H9 (cell line): Measurements from ENCODE around the gene MYL11. TPM values are rescaled to one million over a fixed set of nuclear protein-coding genes. Genes with fewer than 3 reads are reported as not detected.
"Not testable (repeated sequence)": the region's sequence is repeated elsewhere in the genome, so short reads cannot be mapped to it uniquely, and the experiment has no call there.

ENCODE experiments used
- DNase-seq: peaks from one replicate; pipeline ENCODE4 v3.0.0-alpha.2; 2017
- H2AFZ ChIP-seq: one replicate; pipeline ENCODE4 v1.6.1; 2013; ENCODE audit warnings: mild to moderate bottlenecking, low read length, control low read depth, moderate library complexity
- H2AK5ac ChIP-seq: 2 replicates; pipeline ENCODE4 v1.6.1; 2013; ENCODE audit warnings: low read length, control low read depth, mixed read lengths; ENCODE audit not compliant: insufficient read length
- H2BK120ac ChIP-seq: one replicate; pipeline ENCODE4 v1.6.1; 2013; ENCODE audit warnings: low read depth, mild to moderate bottlenecking, low read length, control low read depth, inconsistent platforms; ENCODE audit not compliant: poor library complexity, severe bottlenecking
- H2BK12ac ChIP-seq: 2 replicates; pipeline ENCODE4 v1.6.1; 2013; ENCODE audit warnings: low read length, control low read depth, mixed read lengths, low read depth; ENCODE audit not compliant: insufficient read length
- H2BK15ac ChIP-seq: 2 replicates; pipeline ENCODE4 v1.6.1; 2013; ENCODE audit warnings: low read depth, low read length, control low read depth
- H2BK20ac ChIP-seq: one replicate; pipeline ENCODE4 v1.6.1; 2013; ENCODE audit warnings: low read depth, mild to moderate bottlenecking, low read length, control low read depth, inconsistent platforms; ENCODE audit not compliant: poor library complexity, severe bottlenecking
- H2BK5ac ChIP-seq: 2 replicates; pipeline ENCODE4 v1.6.1; 2013; ENCODE audit warnings: low read length, control low read depth, mixed read lengths; ENCODE audit not compliant: insufficient read length
- H3K14ac ChIP-seq: 2 replicates; pipeline ENCODE4 v1.6.1; 2013; ENCODE audit warnings: low read length, control low read depth; ENCODE audit not compliant: insufficient read depth
- H3K18ac ChIP-seq: 2 replicates; pipeline ENCODE4 v1.6.1; 2013; ENCODE audit warnings: low read depth, mild to moderate bottlenecking, mixed read lengths, low read length, control low read depth; ENCODE audit not compliant: insufficient read length
- H3K23ac ChIP-seq: 2 replicates; pipeline ENCODE4 v1.6.1; 2013; ENCODE audit warnings: low read length, control low read depth, mixed read lengths, low read depth; ENCODE audit not compliant: insufficient read length
- H3K23me2 ChIP-seq: 2 replicates; pipeline ENCODE4 v1.6.1; 2013; ENCODE audit warnings: low read depth, mild to moderate bottlenecking, mixed read lengths, low read length, control low read depth; ENCODE audit not compliant: insufficient read length, poor library complexity, severe bottlenecking
- H3K27ac ChIP-seq: 2 replicates; pipeline ENCODE4 v1.5.1; 2013; ENCODE audit warnings: low read length, control low read depth, mixed read lengths, low read depth; ENCODE audit not compliant: insufficient read length
- H3K27me3 ChIP-seq: 2 replicates; pipeline ENCODE4 v1.6.1; 2013; ENCODE audit warnings: low read length, control low read depth, inconsistent platforms; ENCODE audit not compliant: insufficient read depth
- H3K4ac ChIP-seq: 2 replicates; pipeline ENCODE4 v1.6.1; 2013; ENCODE audit warnings: low read depth, mild to moderate bottlenecking, control low read depth, inconsistent platforms, low read length, moderate library complexity
- H3K4me1 ChIP-seq: 2 replicates; pipeline ENCODE4 v1.6.1; 2013; ENCODE audit warnings: low read length, control low read depth, inconsistent platforms; ENCODE audit not compliant: insufficient read depth
- H3K4me2 ChIP-seq: 2 replicates; pipeline ENCODE4 v1.6.1; 2013; ENCODE audit warnings: low read length, control low read depth, mixed read lengths; ENCODE audit not compliant: insufficient read length, insufficient read depth
- H3K56ac ChIP-seq: 2 replicates; pipeline ENCODE4 v1.6.1; 2013; ENCODE audit warnings: low read depth, mild to moderate bottlenecking, mixed read lengths, low read length, control low read depth; ENCODE audit not compliant: insufficient read length
- H3K79me1 ChIP-seq: 2 replicates; pipeline ENCODE4 v1.6.1; 2013; ENCODE audit warnings: low read depth, mild to moderate bottlenecking, moderate library complexity, low read length, control low read depth, inconsistent platforms; ENCODE audit not compliant: insufficient read depth, poor library complexity, severe bottlenecking
- H3K79me2 ChIP-seq: 2 replicates; pipeline ENCODE4 v1.6.1; 2013; ENCODE audit warnings: low read length, control low read depth, inconsistent platforms; ENCODE audit not compliant: insufficient read depth
- H3K9ac ChIP-seq: 2 replicates; pipeline ENCODE4 v1.6.1; 2013; ENCODE audit warnings: low read length, control low read depth, mixed read lengths; ENCODE audit not compliant: insufficient read length; ENCODE audit errors: extremely low read depth
- H3K9me3 ChIP-seq: one replicate; pipeline ENCODE4 v1.6.1; 2013; ENCODE audit warnings: low read depth, low read length, inconsistent platforms; ENCODE audit not compliant: control insufficient read depth
- H3T11ph ChIP-seq: one replicate; pipeline ENCODE4 v1.6.1; 2013; ENCODE audit warnings: mild to moderate bottlenecking, low read length, control low read depth, inconsistent platforms
- H4K20me1 ChIP-seq: one replicate; pipeline ENCODE4 v1.6.1; 2013; ENCODE audit not compliant: control insufficient read depth, insufficient read length, insufficient read depth
- H4K5ac ChIP-seq: 2 replicates; pipeline ENCODE4 v1.6.1; 2013; ENCODE audit warnings: low read depth, mild to moderate bottlenecking, mixed read lengths, low read length, control low read depth; ENCODE audit not compliant: insufficient read length
- H4K8ac ChIP-seq: replicated peaks from 2 replicates; pipeline ENCODE4 v1.6.1; 2013; ENCODE audit warnings: low read length, control low read depth, mixed read lengths, low read depth; ENCODE audit not compliant: insufficient read length
- H4K91ac ChIP-seq: 2 replicates; pipeline ENCODE4 v1.6.1; 2013; ENCODE audit warnings: low read depth, mild to moderate bottlenecking, moderate library complexity, mixed read lengths, low read length, control low read depth; ENCODE audit not compliant: insufficient read length
- H3K27ac Mint-ChIP-seq, 3 experiments: 2 replicates in 2 of 3; 3 replicates in 1 of 3; pipeline ENCODE4 v1.8.0; 2020 to 2021; ENCODE audit warnings: mixed read lengths in 3 of 3, mild to moderate bottlenecking in 1 of 3, moderate library complexity in 1 of 3
- H3K27me3 Mint-ChIP-seq: 2 replicates; pipeline ENCODE4 v1.8.0; 2021; ENCODE audit warnings: low read depth, mild to moderate bottlenecking, moderate library complexity, mixed read lengths
- H3K36me3 Mint-ChIP-seq, 3 experiments: 2 replicates in 2 of 3; 3 replicates in 1 of 3; pipeline ENCODE4 v1.8.0; 2020 to 2021; ENCODE audit warnings: low read depth in 3 of 3, mixed read lengths in 3 of 3; ENCODE audit not compliant: insufficient read depth in 1 of 3
- H3K4me1 Mint-ChIP-seq, 2 experiments: 2 replicates each; pipeline ENCODE4 v1.8.0; 2020; ENCODE audit warnings: mixed read lengths in 2 of 2
- H3K4me3 Mint-ChIP-seq, 2 experiments: 2 replicates in 1 of 2; 3 replicates in 1 of 2; pipeline ENCODE4 v1.8.0; 2020 to 2021; ENCODE audit warnings: mild to moderate bottlenecking in 2 of 2, mixed read lengths in 2 of 2, moderate library complexity in 1 of 2
- H3K9me3 Mint-ChIP-seq, 2 experiments: 2 replicates in 1 of 2; 3 replicates in 1 of 2; pipeline ENCODE4 v1.8.0; 2020; ENCODE audit warnings: mild to moderate bottlenecking in 2 of 2, mixed read lengths in 2 of 2, moderate library complexity in 1 of 2
- CTCF ChIP-seq: fragments of 200-600 bp; sonication (generic); conservative IDR thresholded peaks from 3 replicates; pipeline ENCODE4 v1.8.0; 2021; ENCODE audit warnings: antibody characterized with exemption, mild to moderate bottlenecking
- WGBS: extraction: QIAGEN DNeasy Blood & Tissue Kit; methylation state at CpG from one replicate; pipeline ENCODE4 v1.1.7; 2013; ENCODE audit warnings: missing lambda C conversion rate, low lambda C conversion rate, mixed read lengths; ENCODE audit not compliant: insufficient read length; ENCODE audit errors: extremely low coverage; 5-methylcytosine and 5-hydroxymethylcytosine counted together
- long read RNA-seq: library from polyadenylated mRNA; unstranded; transcript quantifications from one replicate; pipeline ENCODE4 v2.0.0, GENCODE V29; 2020
- total RNA-seq: library from RNA; stranded (reverse); gene quantifications from 2 replicates; pipeline ENCODE4 v1.2.1, GENCODE V29; 2021

The MYL11 gene
- total RNA-seq: 0.70 and 1.4 TPM in 2 replicates
- long read RNA-seq: 0 reads

DNA sequence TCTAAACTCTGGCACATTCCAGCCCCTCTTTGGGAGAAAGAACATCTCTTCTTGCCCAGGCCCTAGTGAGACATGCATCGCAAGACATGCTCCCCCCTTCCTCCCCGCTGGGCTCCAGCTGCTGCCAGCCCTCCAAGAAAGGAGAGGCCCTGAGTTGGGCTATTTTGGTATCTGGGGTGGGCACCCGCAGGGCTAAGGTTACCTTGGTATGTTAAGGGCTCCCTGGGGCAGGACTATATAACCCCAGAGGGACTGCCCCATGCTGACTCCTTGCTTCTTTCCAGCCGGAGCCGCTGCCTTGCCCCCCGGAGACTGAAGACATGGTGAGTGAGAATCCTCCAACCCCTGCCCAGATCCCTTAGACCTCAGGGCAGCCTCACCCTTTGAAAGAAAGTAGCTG, at the start of gene MYL11:
Gene MYL11 (plus strand): TSS at position 265 of the 400 bp plus-strand sequence. CDS start 56 bp downstream, at position 321.
- Histone ChIP-seq H3K23me2 (peaks cover 14% of the 10 kb centered on the region), H3K56ac (no peak within 1 kb of the TSS), H4K20me1 (no peaks in the 10 kb centered on the region), H2BK120ac (no peak within 1 kb of the TSS), H2BK12ac (no peak within 1 kb of the TSS), H2AFZ (no peak within 1 kb of the TSS), H3K23ac (no peak within 1 kb of the TSS), H3K79me2 (no peaks in the 10 kb centered on the region; the same call in none of the 2 replicates), H3K4ac (no peak within 1 kb of the TSS), H3K9ac (no peak within 1 kb of the TSS), H2BK20ac (peak within 1 kb of the TSS; percentile 0), H3K79me1 (no peaks in the 10 kb centered on the region), H4K5ac (no peak within 1 kb of the TSS), H3K4me1 (no peaks in the 10 kb centered on the region; the same call in 1 of the 2 replicates), H2AK5ac (no peak within 1 kb of the TSS), H4K8ac (no peak within 1 kb of the TSS), H4K91ac (no peak within 1 kb of the TSS), H2BK5ac (no peak within 1 kb of the TSS), H3K27ac (no peak within 1 kb of the TSS), H3K27me3 (no peaks in the 10 kb centered on the region), H3K4me2 (no peak within 1 kb of the TSS), H3K9me3 (no peaks in the 10 kb centered on the region), H3T11ph (no peak within 1 kb of the TSS), H3K18ac (no peak within 1 kb of the TSS), H2BK15ac (no peak within 1 kb of the TSS), H3K14ac (no peak within 1 kb of the TSS)
- Mint-ChIP-seq H3K27me3 (peaks cover 2% of the 10 kb centered on the region; the same call in 1 of the 2 replicates), H3K36me3 (no peaks in the 10 kb centered on the region), H3K9me3 (peaks cover 0 to 5% of the 10 kb centered on the region in 2 experiments; a peak in 4 of 5 replicates), H3K4me3 (no peak within 1 kb of the TSS), H3K27ac (peak within 1 kb of the TSS; percentile 31 to 73 (median 72); a peak in 4 of 7 replicates), H3K4me1 (peaks cover 23 to 38% of the 10 kb centered on the region in 2 experiments)
- no peak for TF ChIP-seq CTCF
- no CpG with 5 or more reads among the region's 6 CpGs for WGBS
- no peak for DNase-seq

DNA sequence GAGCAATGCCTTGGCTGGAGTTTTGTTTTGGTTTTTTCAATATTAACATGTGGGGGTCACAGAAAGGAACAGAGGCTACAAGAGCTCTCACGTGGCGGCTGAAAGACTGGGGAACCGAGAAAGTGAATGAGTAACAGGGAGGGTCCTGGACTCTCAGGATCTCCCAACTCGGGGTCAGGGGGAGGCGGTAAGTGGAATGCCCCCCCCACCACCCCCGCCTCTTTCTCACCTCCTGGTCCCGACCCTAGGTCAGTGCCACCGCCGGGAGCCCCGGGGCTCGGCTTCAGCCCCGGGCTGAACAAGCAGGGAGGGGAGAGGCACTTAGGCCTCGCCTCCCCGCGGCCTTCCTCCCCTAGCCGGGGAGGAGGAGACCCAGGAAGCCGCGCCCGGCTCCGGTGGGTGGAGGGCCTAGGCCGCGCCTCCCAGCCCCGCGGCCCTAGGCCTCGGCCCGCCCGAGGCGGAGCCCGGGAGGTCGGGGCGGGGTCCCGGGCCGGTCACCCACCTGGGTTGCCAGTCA, 40.1 kb upstream of the MYL11 start:
- H3K14ac ChIP-seq, H2AFZ ChIP-seq, H3K79me1 ChIP-seq, H3K4ac ChIP-seq, H2BK120ac ChIP-seq, H3K79me2 ChIP-seq, H3K4me1 Mint-ChIP-seq, H3K18ac ChIP-seq, H2BK20ac ChIP-seq, H3K27me3 ChIP-seq, H3K27me3 Mint-ChIP-seq, H3K9me3 Mint-ChIP-seq, H3K23me2 ChIP-seq, H2BK12ac ChIP-seq, H3T11ph ChIP-seq, H3K36me3 Mint-ChIP-seq, H2BK5ac ChIP-seq, H3K9me3 ChIP-seq, H3K23ac ChIP-seq, H4K91ac ChIP-seq, H4K5ac ChIP-seq, H3K27ac ChIP-seq, H2AK5ac ChIP-seq, H3K9ac ChIP-seq, H4K20me1 ChIP-seq, H3K4me1 ChIP-seq, H2BK15ac ChIP-seq, H3K56ac ChIP-seq, H4K8ac ChIP-seq: not testable (repeated sequence)
- peak; percentile 79 for DNase-seq
- WGBS: no CpG with 5 or more reads among the region's 33 CpGs
- H3K27ac Mint-ChIP-seq: peak overlapping the region; percentile 73 to 98 (median 94); a peak in 5 of 7 replicates
- H3K4me2 ChIP-seq: peak overlapping the region; percentile 28
- H3K4me3 Mint-ChIP-seq: peak overlapping the region; percentile 90 to 98
